ENCODE results near the gene ZNF300.
"Not testable (repeated sequence)": the region's sequence is repeated elsewhere in the genome, so short reads cannot be mapped to it uniquely, and the experiment has no call there.

Gene ZNF300

DNA sequence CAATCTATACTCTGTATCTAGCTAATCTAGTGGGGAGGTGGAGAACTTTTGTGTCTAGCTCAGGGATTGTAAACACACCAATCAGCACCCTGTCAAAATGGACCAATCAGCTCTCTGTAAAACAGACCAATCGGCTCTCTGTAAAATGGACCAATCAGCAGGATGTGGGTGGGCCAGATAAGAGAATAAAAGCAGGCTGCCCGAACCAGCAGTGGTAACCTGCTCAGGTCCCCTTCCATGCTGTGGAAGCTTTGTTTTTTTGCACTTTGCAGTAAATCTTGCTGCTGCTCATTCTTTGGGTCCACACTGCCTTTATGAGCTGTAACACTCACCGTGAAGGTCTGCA lies 58.5 kb downstream of the ZNF300 start, which contains the start of gene IRGM:
TSS of gene IRGM (plus strand) at position 214 of the 346 bp plus-strand sequence. CDS start 1,603 bp downstream, outside the sequence.
- DNase-seq (ENCODE audit: low read depth in 1 of 2, low spot score in 1 of 2): not testable (repeated sequence)

DNA sequence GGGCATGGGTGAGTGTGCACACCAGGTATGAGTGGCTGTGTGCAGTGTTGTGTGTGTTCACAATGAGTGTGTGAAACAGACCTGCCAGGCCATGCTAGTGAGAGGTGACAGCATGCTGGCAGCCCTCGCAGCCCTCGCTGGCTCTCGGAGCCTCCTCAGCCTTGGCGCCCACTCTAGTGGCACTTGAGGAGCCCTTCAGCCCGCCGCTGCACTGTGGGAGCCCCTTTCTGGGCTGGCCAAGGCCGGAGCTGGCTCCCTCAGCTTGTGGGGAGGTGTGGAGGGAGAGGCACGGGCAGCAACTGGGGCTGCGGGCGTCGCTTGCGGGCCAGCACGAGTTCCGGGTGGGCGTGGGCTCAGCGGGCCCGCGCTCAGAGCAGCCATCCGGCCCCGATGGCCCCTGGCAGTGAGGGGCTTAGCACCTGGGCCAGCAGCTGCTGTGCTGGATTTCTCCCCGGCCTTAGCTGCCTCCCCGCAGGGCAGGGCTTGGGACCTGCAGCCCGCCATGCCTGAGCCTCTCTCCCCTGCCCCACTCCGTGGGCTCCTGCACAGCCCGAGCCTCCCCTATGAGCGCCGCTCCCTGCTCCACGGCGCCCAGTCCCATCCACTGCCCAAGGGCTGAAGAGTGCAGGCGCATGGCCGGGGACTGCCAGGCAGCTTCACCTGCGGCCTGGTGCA lies 59.5 kb downstream of the ZNF300 start:
- not testable (repeated sequence) for DNase-seq (ENCODE audit: low read depth in 1 of 2, low spot score in 1 of 2)

Data from activated CD4-positive, alpha-beta T cell treated with anti-CD3 and anti-CD28 coated beads, Interleukin-2, amount 50 U/mL, for 24 hours (primary cell).